ENCODE measurements around the gene ABHD2.

- no peak for TF ChIP-seq POLR2A (IDR thresholded peaks at IDR 0.05)
- no peak for TF ChIP-seq CTCF (IDR thresholded peaks at IDR 0.05)
Observed at GRCh38 chr15:89215627-89216026, 127.4 kb downstream of the ABHD2 start.
